ENCODE measurements around the gene GRID2.
"Not testable (repeated sequence)": the region's sequence is repeated elsewhere in the genome, so short reads cannot be mapped to it uniquely, and the experiment has no call there.

The GRID2 gene

GRCh38 chr4:93221771-93222170 lies 918.0 kb downstream of the GRID2 start:
- no peak for DNase-seq

- no peak for DNase-seq
Measured at GRCh38 chr4:93228021-93228420, 924.3 kb downstream of the GRID2 start.

- no peak for DNase-seq
Measured at GRCh38 chr4:93232883-93233282, 929.1 kb downstream of the GRID2 start.

GRCh38 chr4:93237521-93237920 lies 933.8 kb downstream of the GRID2 start:
- no peak for DNase-seq

GRCh38 chr4:93243262-93243661 lies 939.5 kb downstream of the GRID2 start:
- no peak for DNase-seq

GRCh38 chr4:93261207-93261606 lies 957.4 kb downstream of the GRID2 start:
- DNase-seq: no peak

GRCh38 chr4:93263166-93263565 lies 959.4 kb downstream of the GRID2 start:
- DNase-seq: no peak

GRCh38 chr4:93267747-93268146 lies 964.0 kb downstream of the GRID2 start:
- DNase-seq: no peak

- no peak for DNase-seq
Measured at GRCh38 chr4:93285346-93285745, 981.6 kb downstream of the GRID2 start.

- no peak for DNase-seq
Measured at GRCh38 chr4:93289241-93289640, 985.5 kb downstream of the GRID2 start.

GRCh38 chr4:93289831-93290230 lies 986.1 kb downstream of the GRID2 start:
- no peak for DNase-seq

- DNase-seq: no peak
Measured at GRCh38 chr4:93299118-93299517, 995.4 kb downstream of the GRID2 start.

- DNase-seq: not testable (repeated sequence)
Measured at GRCh38 chr4:93300780-93301555, 997.2 kb downstream of the GRID2 start.

GRCh38 chr4:93302310-93302709 lies 998.5 kb downstream of the GRID2 start:
- DNase-seq: no peak

- no peak for DNase-seq
Measured at GRCh38 chr4:93303440-93303839, 999.7 kb downstream of the GRID2 start.

GRCh38 chr4:93312299-93312698 lies 1008.5 kb downstream of the GRID2 start:
- no peak for DNase-seq

GRCh38 chr4:93313197-93313596 lies 1009.4 kb downstream of the GRID2 start:
- no peak for DNase-seq

GRCh38 chr4:93317057-93317456 lies 1013.3 kb downstream of the GRID2 start:
- DNase-seq: no peak

- DNase-seq: no peak
Measured at GRCh38 chr4:93317561-93317960, 1013.8 kb downstream of the GRID2 start.

GRCh38 chr4:93319041-93319440 lies 1015.3 kb downstream of the GRID2 start:
- no peak for DNase-seq

GRCh38 chr4:93320356-93320755 lies 1016.6 kb downstream of the GRID2 start:
- no peak for DNase-seq

GRCh38 chr4:93327346-93327745 lies 1023.6 kb downstream of the GRID2 start:
- no peak for DNase-seq

- no peak for DNase-seq
Measured at GRCh38 chr4:93334003-93334402, 1030.2 kb downstream of the GRID2 start.

- DNase-seq: no peak
Measured at GRCh38 chr4:93337196-93337595, 1033.4 kb downstream of the GRID2 start.

GRCh38 chr4:93342738-93343137 lies 1039.0 kb downstream of the GRID2 start:
- DNase-seq: no peak
